ENCODE results near the gene LMAN2. TPM values are rescaled to one million over a fixed set of nuclear protein-coding genes. Genes with fewer than 3 reads are reported as not detected.

LMAN2 gene
- total RNA-seq, 2 donors from 2014 or later = 159 to 167 TPM

DNA sequence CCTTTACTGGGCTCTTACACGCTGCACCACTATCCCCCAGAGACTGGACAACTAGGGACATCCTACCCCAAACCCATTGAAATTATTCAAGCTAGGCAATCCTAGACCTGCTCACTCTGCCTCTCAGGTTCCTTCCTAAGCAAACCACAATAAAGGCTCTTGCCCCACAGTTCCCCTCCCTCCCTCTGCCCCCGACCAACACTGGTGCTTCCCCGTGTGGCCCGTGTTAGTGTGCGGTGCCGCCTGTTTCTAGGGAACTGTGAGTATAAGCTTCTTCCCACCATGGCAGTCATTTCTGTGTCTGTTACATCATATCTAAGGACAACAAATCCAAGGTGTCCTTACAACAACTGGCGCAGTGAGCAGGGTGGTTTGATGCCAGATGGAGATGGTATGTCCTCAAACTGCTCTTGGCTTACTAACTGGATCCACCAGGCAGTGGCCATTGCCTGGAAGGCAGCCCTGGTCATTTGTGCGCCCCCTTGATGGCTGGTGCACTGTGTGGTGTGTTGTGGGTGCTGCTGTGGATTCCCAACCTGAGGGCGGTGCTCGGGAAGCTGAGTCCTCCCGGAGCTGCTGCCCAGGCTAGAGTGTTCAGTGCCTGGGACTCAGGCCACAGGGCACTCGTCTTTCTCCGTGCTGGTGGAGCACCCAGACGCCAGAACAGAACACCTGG is 31.4 kb downstream of the LMAN2 start:
- no peak for TF ChIP-seq CTCF (IDR thresholded peaks at IDR 0.05)
- peaks cover 2% of the 10 kb centered on the region for H3K36me3 ChIP-seq
- no peaks in the 10 kb centered on the region for H3K4me1 ChIP-seq (ENCODE audit: control insufficient read depth in 1 of 2, low read depth in 2 of 2)
- DNase-seq (ENCODE audit: low spot score) (no peak), ATAC-seq (ENCODE audit: insufficient number of reproducible peaks, low FRiP score, low read depth) (no peak)
- no peak overlapping the region for H3K4me3 ChIP-seq
- no peak overlapping the region for H3K27ac ChIP-seq
- H3K9me3 ChIP-seq = no peaks in the 10 kb centered on the region
- no peaks in the 10 kb centered on the region for H3K27me3 ChIP-seq (replicated peaks; ENCODE audit: insufficient read depth)

DNA sequence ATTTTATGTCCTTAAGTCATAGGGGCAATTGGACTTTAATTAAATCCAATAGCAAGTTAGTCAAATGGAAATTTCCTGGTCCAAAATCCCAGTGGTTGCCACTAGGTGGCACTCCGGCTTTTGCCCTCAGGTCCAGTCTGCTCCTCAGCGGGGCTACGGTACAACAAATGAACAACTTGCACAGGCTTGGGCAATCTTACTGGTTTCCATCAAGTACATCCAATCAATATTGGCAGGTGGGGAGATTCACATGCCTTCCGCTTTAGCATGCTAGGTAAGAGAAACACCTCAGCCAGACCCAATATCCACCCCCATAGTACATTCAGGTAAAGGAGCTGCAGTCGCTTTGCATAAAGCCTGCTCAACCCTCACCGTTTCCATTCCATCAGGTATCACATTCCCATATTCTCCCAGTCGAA is 33.5 kb downstream of the LMAN2 start:
- peak; percentile 82 for TF ChIP-seq CTCF (IDR thresholded peaks at IDR 0.05)
- Histone ChIP-seq H3K4me1 (ENCODE audit: control insufficient read depth in 1 of 2, low read depth in 2 of 2) (peaks cover 0 to under 1% of the 10 kb centered on the region in 2 donors), H3K27ac (no peak overlapping the region), H3K27me3 (replicated peaks; ENCODE audit: insufficient read depth) (no peaks in the 10 kb centered on the region), H3K4me3 (no peak overlapping the region), H3K36me3 (peaks cover 2% of the 10 kb centered on the region), H3K9me3 (no peaks in the 10 kb centered on the region)
- DNase-seq (ENCODE audit: low spot score) (no peak), ATAC-seq (ENCODE audit: insufficient number of reproducible peaks, low FRiP score, low read depth) (no peak)

GRCh38 chr5:177316005-177316404 is 35.5 kb downstream of the LMAN2 start:
- DNase-seq (ENCODE audit: low spot score) (no peak), ATAC-seq (ENCODE audit: insufficient number of reproducible peaks, low FRiP score, low read depth) (no peak)
- H3K9me3 ChIP-seq = no peaks in the 10 kb centered on the region
- H3K27me3 ChIP-seq (replicated peaks; ENCODE audit: insufficient read depth) = no peaks in the 10 kb centered on the region
- H3K36me3 ChIP-seq = peaks cover 2% of the 10 kb centered on the region
- H3K4me1 ChIP-seq (ENCODE audit: control insufficient read depth in 1 of 2, low read depth in 2 of 2) = peaks cover 5 to 19% of the 10 kb centered on the region in 2 donors
- H3K4me3 ChIP-seq = no peak overlapping the region
- no peak for TF ChIP-seq CTCF (IDR thresholded peaks at IDR 0.05)
- no peak overlapping the region for H3K27ac ChIP-seq

DNA sequence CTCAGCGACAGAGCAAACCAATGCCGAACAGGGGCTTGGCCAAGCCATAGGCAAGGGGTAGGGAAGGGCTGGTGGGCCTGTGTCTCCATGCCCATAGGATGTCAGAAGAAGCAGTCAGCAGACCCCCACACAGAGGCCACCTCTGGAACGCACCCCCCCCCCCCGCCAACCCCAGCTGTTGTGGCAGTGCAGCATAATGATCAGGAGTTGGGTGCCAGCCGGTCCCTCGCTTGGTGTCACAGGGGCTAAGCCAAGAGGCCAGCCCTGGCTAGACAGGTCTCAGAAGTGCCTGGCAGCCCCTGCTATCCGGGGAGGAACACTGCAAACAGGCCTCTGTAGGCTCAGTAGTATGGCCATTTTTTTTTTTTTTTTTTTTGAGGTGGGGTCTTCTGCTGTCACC is 36.1 kb downstream of the LMAN2 start:
- Histone ChIP-seq H3K9me3 (no peaks in the 10 kb centered on the region), H3K27me3 (replicated peaks; ENCODE audit: insufficient read depth) (no peaks in the 10 kb centered on the region), H3K4me1 (ENCODE audit: control insufficient read depth in 1 of 2, low read depth in 2 of 2) (peaks cover 5 to 23% of the 10 kb centered on the region in 2 donors), H3K36me3 (no peaks in the 10 kb centered on the region), H3K27ac (no peak overlapping the region), H3K4me3 (no peak overlapping the region)
- no peak for ATAC-seq (ENCODE audit: insufficient number of reproducible peaks, low FRiP score, low read depth)
- no peak for DNase-seq (ENCODE audit: low spot score)
- no peak for TF ChIP-seq CTCF (IDR thresholded peaks at IDR 0.05)

DNA sequence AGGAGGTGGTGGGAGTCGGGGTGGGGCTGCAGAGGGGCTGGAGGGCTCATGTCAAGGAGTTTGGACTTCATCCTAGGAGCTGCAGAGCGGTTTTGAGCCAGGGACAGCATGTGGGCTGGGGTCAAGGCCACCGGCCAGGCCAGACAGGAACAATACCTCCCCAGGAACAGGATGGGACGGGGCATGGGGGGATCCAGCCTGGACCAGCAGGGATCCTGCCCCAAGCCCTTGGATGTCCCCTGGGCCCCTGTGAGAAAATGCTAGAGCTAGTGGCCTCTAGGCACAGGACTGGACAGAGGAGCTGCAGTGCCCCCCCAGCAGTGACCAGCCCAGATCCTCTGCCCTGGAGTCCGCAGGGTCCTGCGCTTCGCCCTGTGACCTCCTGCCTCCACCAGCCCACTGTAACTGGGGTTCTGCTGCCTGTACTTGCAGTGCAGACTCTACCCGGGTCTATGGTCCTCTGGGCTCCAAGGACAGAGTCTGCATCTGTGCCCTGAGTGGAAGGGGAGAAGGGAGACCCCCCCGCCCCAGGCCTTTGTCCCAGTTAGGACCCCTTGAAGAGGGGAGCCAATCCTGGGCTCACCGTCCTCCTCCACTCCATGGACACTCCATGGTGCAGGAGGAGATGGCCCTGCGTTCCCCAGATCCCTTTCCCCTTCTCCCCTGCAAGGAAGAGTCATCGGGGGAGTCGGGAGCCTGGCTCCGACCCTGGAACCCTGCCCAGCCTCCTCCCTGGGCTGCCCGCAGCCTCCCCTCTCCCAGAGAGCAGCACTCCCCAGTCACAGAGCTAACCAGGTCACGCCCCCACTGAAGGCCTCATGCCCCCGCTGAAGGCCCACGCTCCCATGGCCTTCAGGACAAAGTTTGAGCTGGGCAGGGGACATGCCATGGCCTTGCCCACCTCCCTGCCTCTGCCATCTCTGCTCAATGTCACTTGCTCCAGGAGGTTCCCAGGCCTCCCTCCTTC is 36.8 kb downstream of the LMAN2 start:
- ATAC-seq (ENCODE audit: insufficient number of reproducible peaks, low FRiP score, low read depth) (no peak), DNase-seq (ENCODE audit: low spot score) (no peak)
- H3K27me3 ChIP-seq (replicated peaks; ENCODE audit: insufficient read depth) = no peaks in the 10 kb centered on the region
- H3K27ac ChIP-seq = no peak overlapping the region
- no peak overlapping the region for H3K4me3 ChIP-seq
- peaks cover 5 to 23% of the 10 kb centered on the region in 2 donors for H3K4me1 ChIP-seq (ENCODE audit: control insufficient read depth in 1 of 2, low read depth in 2 of 2)
- H3K9me3 ChIP-seq = no peaks in the 10 kb centered on the region
- no peaks in the 10 kb centered on the region for H3K36me3 ChIP-seq
- TF ChIP-seq CTCF (IDR thresholded peaks at IDR 0.05) = no peak

All from thoracic aorta (tissue), 2 donors.